PC-3 (cell line): Measurements from ENCODE around the gene RNF34. TPM values are rescaled to one million over a fixed set of nuclear protein-coding genes. Genes with fewer than 3 reads are reported as not detected.

ENCODE experiments used
- ATAC-seq: fragments of 200-7000 bp; cut with Tn5 transposase; 2 replicates; pipeline ENCODE4 v1.9.1; 2020; ENCODE audit warnings: mild to moderate bottlenecking, moderate library complexity
- BruUV-seq: library from RNA; stranded (reverse); fragments of 400-500 nt; replicated peaks from 2 replicates; lab custom pipeline; 2021; lab: Mats Ljungman, UMichigan
- CTCF ChIA-PET: fragments of 300-600 bp; sonication (Branson Sonifier 250); formaldehyde crosslinking; loops from one replicate; lab custom pipeline; 2022; ENCODE audit warnings: antibody characterized with exemption; lab: Charles Lee
- POLR2A ChIA-PET: fragments of 300-600 bp; sonication (Branson Sonifier 250); formaldehyde crosslinking; loops from one replicate; lab custom pipeline; 2022; ENCODE audit warnings: antibody characterized with exemption; ENCODE audit not compliant: unreplicated experiment; lab: Charles Lee
- DNase-seq: peaks from one replicate; pipeline ENCODE4 v3.0.0-alpha.2; 2015
- H2AFZ ChIP-seq: fragments of 300-600 bp; sonication (generic); 2 replicates; pipeline ENCODE4 v1.6.0; 2016; ENCODE audit warnings: antibody characterized with exemption, low read length
- H3F3A ChIP-seq: fragments of 300-600 bp; sonication (generic); one replicate; pipeline ENCODE4 v1.6.0; 2017; ENCODE audit warnings: antibody characterized with exemption, low read length, control low read depth, mild to moderate bottlenecking; ENCODE audit not compliant: unreplicated experiment
- H3K27ac ChIP-seq: fragments of 300-600 bp; sonication (generic); 2 replicates; pipeline ENCODE4 v1.5.1; 2016; ENCODE audit warnings: mild to moderate bottlenecking, low read length
- H3K27me3 ChIP-seq: fragments of 300-600 bp; sonication (generic); 2 replicates; pipeline ENCODE4 v1.6.1; 2016; ENCODE audit warnings: low read length, mixed read lengths
- H3K36me3 ChIP-seq: fragments of 300-600 bp; sonication (generic); 2 replicates; pipeline ENCODE4 v1.6.1; 2016; ENCODE audit warnings: low read depth, mixed run types, low read length, mixed read lengths
- H3K4me1 ChIP-seq: fragments of 300-600 bp; sonication (generic); 2 replicates; pipeline ENCODE4 v1.5.1; 2016; ENCODE audit warnings: low read length; ENCODE audit not compliant: insufficient read depth
- H3K4me2 ChIP-seq: fragments of 300-600 bp; sonication (generic); 2 replicates; pipeline ENCODE4 v1.6.0; 2016; ENCODE audit warnings: low read length
- H3K4me3 ChIP-seq: fragments of 300-600 bp; sonication (generic); 2 replicates; pipeline ENCODE4 v1.5.1; 2016; ENCODE audit warnings: mild to moderate bottlenecking, low read length, mixed read lengths
- H3K79me2 ChIP-seq: fragments of 300-600 bp; sonication (generic); 2 replicates; pipeline ENCODE4 v1.6.1; 2017; ENCODE audit warnings: low read length, mixed read lengths
- H3K9ac ChIP-seq: fragments of 300-600 bp; sonication (generic); 2 replicates; pipeline ENCODE4 v1.6.0; 2016; ENCODE audit warnings: mild to moderate bottlenecking, low read length
- H3K9me2 ChIP-seq: fragments of 300-600 bp; sonication (generic); replicated peaks from 2 replicates; pipeline ENCODE4 v1.6.1; 2016; ENCODE audit warnings: mixed run types, low read length, mixed read lengths
- H3K9me3 ChIP-seq: fragments of 300-600 bp; sonication (generic); 2 replicates; pipeline ENCODE4 v1.6.1; 2016; ENCODE audit warnings: low read length, mixed read lengths
- H4K20me1 ChIP-seq: fragments of 300-600 bp; sonication (generic); 2 replicates; pipeline ENCODE4 v1.6.1; 2016; ENCODE audit warnings: low read length, mixed read lengths
- EZH2 ChIP-seq: fragments of 300-600 bp; sonication (generic); IDR thresholded peaks from one replicate; pipeline ENCODE4 v1.6.1; 2017; ENCODE audit warnings: antibody characterized with exemption, mild to moderate bottlenecking, low read length; ENCODE audit not compliant: unreplicated experiment
- EZH2phosphoT487 ChIP-seq: fragments of 300-600 bp; sonication (generic); IDR thresholded peaks from 2 replicates; pipeline ENCODE4 v1.6.1; 2018; ENCODE audit warnings: mild to moderate bottlenecking, antibody characterized with exemption, low read length, borderline replicate concordance
- intact Hi-C: fragments of 100-400 bp; cut with micrococcal nuclease; formaldehyde crosslinking; loops from 2 replicates; pipeline ENCODE4 v1.9.0; 2023
- total RNA-seq: library from RNA; depleted of rRNA; stranded (reverse); fragments of >200 nt; gene quantifications from 2 replicates; pipeline ENCODE4 v1.2.3, GENCODE V29; 2014
- TF ChIP-seq, protein P1 (sequence below): fragments of 300-600 bp; sonication (generic); conservative IDR thresholded peaks from 2 replicates; pipeline ENCODE4 v1.5.1; 2017; ENCODE audit warnings: antibody characterized with exemption, low read depth, mild to moderate bottlenecking, low read length

Gene RNF34
- total RNA-seq, 1 experiment from 2014 or later, result 88.2 TPM

DNA sequence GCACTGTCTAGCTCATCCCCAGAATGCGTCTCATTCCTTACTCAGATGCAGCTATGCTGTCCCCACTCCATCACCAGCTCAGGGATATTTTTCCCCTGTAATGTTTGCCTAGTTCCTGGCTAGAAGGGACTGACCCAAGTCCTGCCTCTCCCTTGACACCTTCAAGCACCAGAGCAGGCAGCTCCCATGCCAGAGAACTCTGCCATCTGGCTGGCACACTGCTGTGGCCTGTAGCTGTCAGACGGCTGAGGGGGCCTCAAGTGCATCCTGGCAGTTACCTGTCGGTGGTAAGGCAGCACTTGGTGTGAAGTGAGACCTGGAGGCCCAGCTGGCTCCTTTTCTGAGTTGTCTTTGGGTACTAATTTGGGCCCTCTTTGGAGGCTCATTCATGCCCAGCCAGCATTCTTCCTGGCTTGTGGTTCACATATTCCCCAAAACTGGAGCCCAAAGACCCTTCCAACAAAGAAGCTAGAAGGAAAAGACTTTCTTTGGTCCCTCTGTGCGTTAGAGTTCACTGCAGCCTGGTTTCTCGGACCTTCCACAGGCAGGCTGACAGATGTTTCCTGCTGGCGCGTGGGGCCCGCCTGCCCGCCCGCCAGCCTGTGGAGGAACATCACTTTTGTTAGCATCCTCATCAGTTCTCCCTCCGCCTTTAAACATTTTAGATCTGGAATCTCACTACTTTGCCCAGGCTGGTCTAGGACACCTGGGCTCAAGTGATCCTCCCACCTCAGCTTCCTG is 33.0 kb downstream of the RNF34 start:
- Histone ChIP-seq H2AFZ (no peak overlapping the region), H3K9ac (no peak overlapping the region), H3K27ac (no peak overlapping the region), H3K4me3 (no peak overlapping the region), H3K9me3 (no peaks in the 10 kb centered on the region), H4K20me1 (no peaks in the 10 kb centered on the region), H3F3A (no peaks in the 10 kb centered on the region), H3K4me2 (no peak overlapping the region), H3K27me3 (no peaks in the 10 kb centered on the region), H3K4me1 (no peaks in the 10 kb centered on the region), H3K79me2 (no peaks in the 10 kb centered on the region), H3K9me2 (no peaks in the 10 kb centered on the region), H3K36me3 (peaks cover 65% of the 10 kb centered on the region)
- no peak for TF ChIP-seq EZH2
- no peak for TF ChIP-seq EZH2phosphoT487
- TF ChIP-seq, protein P1, sequence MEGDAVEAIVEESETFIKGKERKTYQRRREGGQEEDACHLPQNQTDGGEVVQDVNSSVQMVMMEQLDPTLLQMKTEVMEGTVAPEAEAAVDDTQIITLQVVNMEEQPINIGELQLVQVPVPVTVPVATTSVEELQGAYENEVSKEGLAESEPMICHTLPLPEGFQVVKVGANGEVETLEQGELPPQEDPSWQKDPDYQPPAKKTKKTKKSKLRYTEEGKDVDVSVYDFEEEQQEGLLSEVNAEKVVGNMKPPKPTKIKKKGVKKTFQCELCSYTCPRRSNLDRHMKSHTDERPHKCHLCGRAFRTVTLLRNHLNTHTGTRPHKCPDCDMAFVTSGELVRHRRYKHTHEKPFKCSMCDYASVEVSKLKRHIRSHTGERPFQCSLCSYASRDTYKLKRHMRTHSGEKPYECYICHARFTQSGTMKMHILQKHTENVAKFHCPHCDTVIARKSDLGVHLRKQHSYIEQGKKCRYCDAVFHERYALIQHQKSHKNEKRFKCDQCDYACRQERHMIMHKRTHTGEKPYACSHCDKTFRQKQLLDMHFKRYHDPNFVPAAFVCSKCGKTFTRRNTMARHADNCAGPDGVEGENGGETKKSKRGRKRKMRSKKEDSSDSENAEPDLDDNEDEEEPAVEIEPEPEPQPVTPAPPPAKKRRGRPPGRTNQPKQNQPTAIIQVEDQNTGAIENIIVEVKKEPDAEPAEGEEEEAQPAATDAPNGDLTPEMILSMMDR, result no peak
- ATAC-seq (no peak), DNase-seq (no peak)
- no TSS peak for BruUV-seq
- ChIA-PET POLR2A (interaction anchor here (0.6 kb wide), 1 partner anchor 852 kb away, joined by 3 read pairs; the partner anchor contains the start of gene POP5), CTCF (no interaction called here)
- intact Hi-C loops, result no loop called here

DNA sequence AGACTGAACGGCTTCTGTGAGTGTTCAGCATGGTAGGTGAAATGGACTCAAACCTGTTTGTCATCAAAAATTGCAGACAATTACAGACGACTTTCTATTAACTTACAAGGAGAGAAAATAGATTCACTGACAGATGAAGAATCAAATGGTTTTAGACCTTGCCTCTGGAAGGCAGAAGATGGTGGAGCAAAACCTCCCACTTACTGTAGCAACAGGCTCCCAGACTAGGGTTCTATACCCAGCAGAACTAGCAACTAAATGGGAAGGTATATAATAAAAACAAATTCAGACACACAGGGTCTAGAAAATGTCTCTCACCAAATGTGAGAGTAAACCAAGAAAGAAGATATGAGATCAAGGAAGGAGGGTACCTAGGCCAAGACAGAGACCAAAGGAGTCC is 36.8 kb downstream of the RNF34 start:
- H3K9me3 ChIP-seq, result no peaks in the 10 kb centered on the region
- H3K27me3 ChIP-seq, result no peaks in the 10 kb centered on the region
- no peak overlapping the region for H3K4me3 ChIP-seq
- intact Hi-C loops, result no loop called here
- DNase-seq (no peak), ATAC-seq (no peak)
- CTCF ChIA-PET, result no interaction called here
- no peaks in the 10 kb centered on the region for H3K4me1 ChIP-seq
- peaks cover 63% of the 10 kb centered on the region for H3K36me3 ChIP-seq
- no TSS peak for BruUV-seq
- H3K9me2 ChIP-seq, result no peaks in the 10 kb centered on the region
- H3K27ac ChIP-seq, result no peak overlapping the region
- POLR2A ChIA-PET, result no interaction called here
- no peak overlapping the region for H3K4me2 ChIP-seq
- no peak overlapping the region for H2AFZ ChIP-seq
- H3F3A ChIP-seq, result no peaks in the 10 kb centered on the region
- H4K20me1 ChIP-seq, result peaks cover 3% of the 10 kb centered on the region; the same call in 1 of the 2 replicates
- H3K79me2 ChIP-seq, result no peaks in the 10 kb centered on the region
- H3K9ac ChIP-seq, result no peak overlapping the region
- TF ChIP-seq, protein P1, result no peak
- no peak for TF ChIP-seq EZH2phosphoT487
- TF ChIP-seq EZH2, result no peak

DNA sequence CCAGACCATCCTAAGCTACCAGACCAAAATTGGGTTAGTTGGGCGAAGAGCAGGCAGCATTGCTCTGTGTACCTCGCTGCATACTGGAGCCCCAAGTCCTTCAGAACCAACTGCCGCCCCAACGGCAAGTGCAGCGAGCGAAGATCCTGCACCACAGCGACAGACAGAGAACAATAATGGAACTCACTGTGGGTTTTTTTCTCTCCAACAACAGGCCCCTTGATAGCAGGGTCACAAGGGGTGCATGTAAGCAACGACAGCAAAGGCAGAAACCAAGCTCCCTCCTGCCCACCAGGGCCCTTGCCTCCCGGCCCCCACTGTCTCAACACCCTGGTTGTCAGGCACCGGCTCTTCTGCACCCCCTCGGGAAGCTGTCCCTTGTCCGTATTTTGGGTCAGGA is 39.0 kb downstream of the RNF34 start:
- intact Hi-C loops, result no loop called here
- TF ChIP-seq, protein P1, result no peak
- TF ChIP-seq EZH2 (no peak), EZH2phosphoT487 (no peak)
- Histone ChIP-seq H3K27me3 (no peaks in the 10 kb centered on the region), H3K4me2 (no peak overlapping the region), H3K9me3 (no peaks in the 10 kb centered on the region), H2AFZ (no peak overlapping the region), H3K79me2 (no peaks in the 10 kb centered on the region), H3K9me2 (no peaks in the 10 kb centered on the region), H3K9ac (no peak overlapping the region), H3K4me1 (no peaks in the 10 kb centered on the region), H3K27ac (no peak overlapping the region), H3F3A (no peaks in the 10 kb centered on the region), H3K4me3 (no peak overlapping the region), H4K20me1 (peaks cover 3% of the 10 kb centered on the region; the same call in 1 of the 2 replicates), H3K36me3 (peaks cover 60% of the 10 kb centered on the region)
- no TSS peak for BruUV-seq
- DNase-seq (no peak), ATAC-seq (no peak)
- POLR2A ChIA-PET, result no interaction called here
- CTCF ChIA-PET, result no interaction called here
